ENCODE results near the gene MZT2B. TPM values are rescaled to one million over a fixed set of nuclear protein-coding genes. Genes with fewer than 3 reads are reported as not detected.
A peak's percentile ranks its signal among the peaks of the same experiment; 100 is the strongest.
"Not testable (repeated sequence)": the region's sequence is repeated elsewhere in the genome, so short reads cannot be mapped to it uniquely, and the experiment has no call there.

The MZT2B gene
- total RNA-seq, 1 donor from 2014 or later, result 595 TPM

DNA sequence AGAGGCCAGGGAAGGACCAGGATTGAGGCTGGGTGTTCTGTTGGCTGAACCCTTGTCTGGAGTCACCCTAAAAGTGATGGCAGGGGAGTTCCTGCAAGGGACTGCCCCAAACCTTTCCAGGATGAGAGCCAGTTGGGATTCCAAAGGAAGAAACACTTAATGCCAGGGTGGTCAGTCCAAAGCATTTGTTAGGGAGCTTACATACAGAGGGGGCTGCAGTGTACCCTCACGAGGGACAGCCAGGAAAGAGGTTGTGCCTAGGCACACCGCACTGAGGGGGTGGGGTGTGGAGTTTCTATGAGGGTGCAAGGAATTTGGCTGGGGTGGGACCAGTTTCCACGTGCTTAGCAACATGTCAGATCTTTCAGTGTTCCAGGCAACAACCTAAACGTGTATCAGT lies 6.9 kb downstream of the MZT2B start:
- intact Hi-C loops (cut with DNase I); ATAC-seq; DNase-seq (ENCODE audit: missing footprints): not testable (repeated sequence)

DNA sequence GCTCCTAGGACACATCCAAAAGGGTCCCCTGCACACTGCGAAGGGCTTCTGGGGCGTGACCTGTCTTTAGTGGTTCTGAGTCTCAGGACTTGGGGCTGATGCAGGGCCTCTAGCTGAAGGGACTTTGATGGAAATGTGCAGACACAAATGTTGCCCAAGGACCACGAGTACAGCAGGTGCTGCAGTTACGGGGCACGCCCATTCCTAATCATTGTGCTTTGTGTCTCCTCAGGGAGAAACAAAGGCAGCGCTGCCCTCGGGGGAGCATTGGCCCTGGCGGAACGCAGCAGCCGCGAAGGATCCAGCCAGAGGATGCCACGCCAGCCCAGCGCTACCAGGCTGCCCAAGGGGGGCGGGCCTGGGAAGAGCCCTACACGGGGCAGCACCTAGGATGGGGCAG lies 8.2 kb downstream of the MZT2B start:
- intact Hi-C loops (cut with DNase I), result no loop called here
- no peak for ATAC-seq
- no peak for DNase-seq (ENCODE audit: missing footprints)

DNA sequence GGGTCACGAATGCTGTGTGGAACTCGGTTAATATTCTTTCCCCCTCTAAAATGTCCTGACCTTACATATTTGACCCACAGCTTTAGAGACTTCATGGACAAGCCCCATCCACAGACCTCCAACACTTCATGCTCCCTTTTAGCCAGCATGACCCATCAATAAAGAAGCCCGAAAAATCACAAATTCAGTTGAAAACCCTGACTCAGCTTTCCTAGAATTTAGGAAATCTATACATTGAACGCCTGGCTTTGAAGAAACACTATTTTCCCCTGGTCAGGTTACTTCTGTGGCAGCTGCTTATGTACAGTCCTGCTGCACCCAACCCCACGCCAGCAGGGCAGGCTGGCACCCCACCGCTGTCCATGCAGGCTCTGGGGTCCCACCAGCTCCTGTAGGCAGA lies 9.3 kb downstream of the MZT2B start:
- intact Hi-C loops (cut with DNase I); DNase-seq (ENCODE audit: missing footprints): not testable (repeated sequence)

DNA sequence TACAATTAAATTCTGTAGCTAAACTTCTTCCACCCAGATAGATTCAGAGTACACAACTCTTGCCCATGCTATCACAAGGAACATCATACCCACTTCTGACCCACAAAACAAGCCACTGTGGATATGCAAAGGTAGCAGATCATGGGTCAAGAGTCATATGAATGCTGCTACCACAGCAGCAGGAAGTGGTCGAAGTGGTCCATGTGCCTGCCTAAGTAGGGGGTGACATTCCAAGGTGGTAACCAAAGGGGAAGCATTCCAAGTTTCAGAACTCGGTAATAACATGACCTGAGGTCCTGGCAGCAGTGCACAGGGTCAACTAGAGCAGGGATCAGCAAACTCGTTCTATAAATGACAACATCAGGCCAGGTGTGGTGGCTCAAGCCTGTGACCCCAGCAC lies 10.4 kb downstream of the MZT2B start:
- intact Hi-C loops (cut with DNase I); DNase-seq (ENCODE audit: missing footprints); ATAC-seq: not testable (repeated sequence)

More for the DNA sequence above, 9.3 kb downstream of the MZT2B start:
- ATAC-seq, result not testable (repeated sequence)

DNA sequence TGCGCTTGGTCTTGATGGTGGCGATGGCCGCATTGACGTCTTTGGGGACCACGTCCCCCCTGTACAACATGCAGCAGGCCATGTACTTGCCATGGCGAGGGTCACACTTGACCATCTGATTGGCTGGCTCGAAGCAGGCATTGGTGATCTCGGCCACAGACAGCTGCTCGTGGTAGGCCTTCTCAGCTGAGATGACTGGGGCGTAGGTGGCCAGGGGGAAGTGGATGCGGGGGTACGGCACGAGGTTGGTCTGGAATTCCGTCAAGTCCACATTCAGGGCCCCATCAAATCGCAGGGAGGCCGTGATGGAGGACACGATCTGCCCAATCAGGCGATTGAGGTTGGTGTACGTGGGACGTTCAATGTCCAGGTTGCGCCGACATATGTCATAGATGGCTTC lies 11.8 kb downstream of the MZT2B start:
- DNase-seq (ENCODE audit: missing footprints); ATAC-seq; intact Hi-C loops (cut with DNase I): not testable (repeated sequence)

DNA sequence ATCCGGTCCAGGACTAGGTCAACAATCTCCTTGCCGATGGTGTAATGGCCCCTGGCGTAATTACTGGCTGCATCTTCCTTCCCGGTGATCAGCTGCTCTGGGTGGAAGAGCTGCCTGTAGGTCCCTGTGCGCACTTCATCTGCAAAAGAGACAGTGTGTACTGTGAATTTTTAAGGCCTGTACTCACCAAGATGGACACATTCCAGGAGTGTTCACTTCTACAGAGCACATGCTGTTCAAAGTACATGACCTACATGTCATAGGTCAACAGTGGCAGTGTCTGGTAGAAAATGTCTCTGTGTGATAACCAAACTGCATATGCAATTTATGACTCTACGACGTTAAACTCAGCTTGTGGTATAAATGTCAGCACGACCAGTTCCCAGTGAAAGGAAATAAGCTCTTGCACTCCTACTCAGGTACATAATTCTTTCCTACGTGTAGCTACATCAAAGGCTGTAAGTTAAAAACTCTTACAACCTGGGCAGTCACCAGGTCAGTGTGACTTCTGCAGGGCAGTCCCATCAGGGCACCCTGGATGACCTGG lies 13.1 kb downstream of the MZT2B start:
- ATAC-seq, result peak; percentile 84
- DNase-seq (ENCODE audit: missing footprints); intact Hi-C loops (cut with DNase I): not testable (repeated sequence)

DNA sequence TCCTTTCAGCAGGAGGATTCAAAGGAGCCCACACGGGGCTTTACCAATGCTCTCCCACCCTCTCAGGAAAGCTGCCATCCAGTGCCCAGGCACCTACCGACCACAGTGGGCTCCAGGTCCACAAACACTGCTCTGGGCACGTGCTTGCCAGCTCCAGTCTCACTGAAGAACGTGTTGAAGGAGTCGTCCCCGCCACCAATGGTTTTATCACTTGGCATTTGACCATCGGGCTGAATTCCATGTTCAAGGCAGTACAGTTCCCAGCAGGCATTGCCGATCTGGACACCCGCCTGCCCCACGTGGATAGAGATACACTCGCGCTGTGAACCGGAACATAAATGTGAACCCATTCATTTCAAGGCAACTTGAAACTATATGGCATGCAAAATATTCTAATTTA lies 14.0 kb downstream of the MZT2B start:
- ATAC-seq, result peak; percentile 89
- intact Hi-C loops (cut with DNase I); DNase-seq (ENCODE audit: missing footprints): not testable (repeated sequence)

DNA sequence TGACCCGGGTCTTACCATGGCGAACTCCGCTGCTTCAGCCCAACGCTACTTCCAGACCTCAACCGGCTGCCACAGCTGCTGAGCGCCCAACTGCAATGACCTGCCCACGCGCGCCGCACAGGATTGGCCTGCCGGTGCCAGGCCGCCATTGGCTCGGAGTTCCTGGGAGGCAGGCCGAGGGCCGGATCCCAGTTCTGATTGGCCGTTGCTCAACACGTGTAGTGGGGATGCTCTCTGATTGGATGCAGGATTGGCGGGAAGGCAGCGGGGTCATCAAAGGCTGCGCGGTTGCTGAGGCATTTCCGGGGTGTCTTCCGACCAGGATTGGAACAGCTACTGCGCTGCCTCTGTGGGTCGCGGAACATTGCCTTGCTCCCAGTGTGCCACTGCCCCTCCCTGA lies 16.3 kb downstream of the MZT2B start, which contains the start of gene TUBA3E:
Gene TUBA3E, minus strand, starts transcription at position 97 of the 400 bp plus-strand sequence. Its CDS starts 79 bp downstream, at position 18.
- no peak for DNase-seq (ENCODE audit: missing footprints)
- intact Hi-C loops (cut with DNase I), result no loop called here
- no peak for ATAC-seq

DNA sequence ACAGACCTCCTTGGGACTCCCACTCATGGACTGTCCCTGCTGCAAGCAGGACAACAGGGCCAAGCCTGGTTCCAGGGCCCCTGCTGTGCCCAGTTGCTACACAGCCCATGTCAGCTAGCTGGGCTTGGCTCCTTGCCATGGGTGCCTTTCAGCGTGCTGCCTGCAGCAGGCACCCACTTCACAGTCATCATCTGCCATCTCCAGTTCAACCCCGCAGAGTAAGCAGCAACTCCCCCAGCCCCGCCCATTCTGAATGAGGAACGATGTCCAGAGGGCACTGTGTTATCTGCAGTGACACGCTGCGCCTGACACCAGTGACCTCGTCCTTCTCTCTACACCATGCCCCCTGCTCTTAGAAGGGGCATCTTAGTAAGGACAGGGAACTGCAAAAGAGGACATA lies 20.5 kb downstream of the MZT2B start:
- not testable (repeated sequence) for DNase-seq (ENCODE audit: missing footprints)
- ATAC-seq, result peak; percentile 93

DNA sequence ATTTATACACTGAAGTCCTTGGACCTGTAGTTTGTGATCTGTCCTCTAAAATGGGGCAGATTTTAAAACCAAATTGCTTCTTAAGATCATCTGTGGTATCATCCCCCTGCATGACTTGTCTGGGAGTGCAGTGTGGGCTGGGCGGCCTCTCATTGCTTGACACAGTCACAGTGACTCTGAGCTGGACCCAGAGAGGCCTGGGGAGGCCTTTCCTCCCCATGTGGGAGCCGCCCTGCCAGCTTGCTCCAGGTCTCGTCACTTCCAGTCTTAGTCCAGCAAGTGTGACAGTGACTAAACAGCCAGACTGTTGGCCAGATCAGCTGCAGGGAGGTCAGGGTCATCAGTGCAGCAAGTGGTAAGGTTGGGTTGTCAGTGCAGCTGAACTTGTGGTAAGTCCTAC lies 21.1 kb downstream of the MZT2B start:
- peak; percentile 26 for ATAC-seq
- DNase-seq (ENCODE audit: missing footprints); intact Hi-C loops (cut with DNase I): not testable (repeated sequence)

More for the DNA sequence above, 20.5 kb downstream of the MZT2B start:
- intact Hi-C loops (cut with DNase I), result not testable (repeated sequence)

DNA sequence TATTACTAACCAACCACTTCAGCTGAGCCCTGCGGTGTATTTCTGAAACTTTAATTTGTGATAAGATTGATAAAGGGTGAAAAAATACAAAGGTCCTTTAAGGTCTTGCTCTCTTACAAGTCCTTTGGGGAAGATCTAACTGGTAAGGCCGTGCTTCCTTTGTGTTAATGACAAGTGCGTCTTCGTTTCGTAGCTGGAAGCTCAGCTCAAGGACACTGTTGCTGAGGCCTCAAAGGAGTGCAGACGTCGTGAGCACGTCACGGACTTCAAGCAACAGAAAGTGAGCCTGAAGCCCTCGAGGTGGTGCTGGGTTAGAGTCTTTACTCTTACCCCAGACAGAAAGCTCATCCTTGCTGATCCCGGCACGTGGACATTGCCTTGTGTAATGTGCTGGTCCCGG lies 25.0 kb downstream of the MZT2B start:
- ATAC-seq; intact Hi-C loops (cut with DNase I); DNase-seq (ENCODE audit: missing footprints): not testable (repeated sequence)

DNA sequence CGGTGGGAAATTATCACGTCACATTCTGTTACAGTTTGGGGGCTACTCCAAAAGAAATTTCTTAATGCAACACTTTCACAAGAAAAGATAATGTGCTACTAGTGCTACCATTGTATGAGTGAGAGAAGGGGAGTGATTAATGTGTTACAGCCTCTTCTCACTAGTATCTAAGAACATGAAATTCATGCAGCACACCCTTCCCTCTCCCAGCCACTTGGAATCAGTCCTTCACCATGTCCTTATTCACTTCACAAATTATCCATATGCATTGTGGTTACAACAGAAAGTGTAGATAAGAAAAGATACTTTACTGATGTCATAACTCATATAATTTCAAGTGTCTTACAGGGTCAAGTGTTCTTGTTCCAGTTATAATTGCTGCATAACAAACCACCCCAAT lies 37.1 kb downstream of the MZT2B start:
- DNase-seq (ENCODE audit: missing footprints); ATAC-seq; intact Hi-C loops (cut with DNase I): not testable (repeated sequence)

DNA sequence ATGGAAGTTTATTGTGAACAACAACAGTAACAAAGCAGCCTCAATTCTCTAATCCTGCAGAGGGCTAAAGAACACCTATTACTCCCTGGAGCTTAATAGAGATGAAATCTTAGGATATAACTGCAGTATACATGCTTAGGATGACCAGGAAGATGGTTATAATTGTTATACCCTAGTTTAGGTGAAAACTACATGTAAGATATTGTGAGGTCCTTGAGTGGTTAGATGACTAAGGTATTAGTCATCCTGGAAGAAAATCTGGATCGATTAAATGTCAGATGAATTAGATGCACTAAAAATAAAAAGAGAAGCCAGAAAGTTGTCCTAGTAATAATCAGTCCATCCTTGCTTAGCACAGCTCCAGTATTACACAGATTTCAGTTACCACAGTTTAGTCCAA lies 38.4 kb downstream of the MZT2B start:
- DNase-seq (ENCODE audit: missing footprints); ATAC-seq; intact Hi-C loops (cut with DNase I): not testable (repeated sequence)

DNA sequence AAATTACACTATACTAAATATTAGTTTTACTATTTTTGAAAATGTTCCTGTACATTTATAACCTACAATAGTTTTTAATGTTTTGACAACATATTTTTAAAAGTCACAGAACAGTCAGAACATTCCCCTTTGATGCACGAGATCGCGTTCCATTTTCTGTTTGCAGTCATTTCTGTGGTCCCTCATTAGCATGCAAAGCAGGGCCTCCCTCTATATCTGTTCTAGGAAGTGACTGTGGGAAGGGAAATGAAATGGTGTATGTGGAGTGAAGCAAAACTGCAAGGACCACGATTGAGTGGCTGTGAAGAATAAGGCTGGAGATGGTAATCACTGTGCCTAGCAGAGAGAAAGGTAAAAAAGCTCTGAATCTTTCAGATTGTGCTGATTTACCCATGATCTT lies 40.5 kb downstream of the MZT2B start:
- DNase-seq (ENCODE audit: missing footprints); ATAC-seq; intact Hi-C loops (cut with DNase I): not testable (repeated sequence)

DNA sequence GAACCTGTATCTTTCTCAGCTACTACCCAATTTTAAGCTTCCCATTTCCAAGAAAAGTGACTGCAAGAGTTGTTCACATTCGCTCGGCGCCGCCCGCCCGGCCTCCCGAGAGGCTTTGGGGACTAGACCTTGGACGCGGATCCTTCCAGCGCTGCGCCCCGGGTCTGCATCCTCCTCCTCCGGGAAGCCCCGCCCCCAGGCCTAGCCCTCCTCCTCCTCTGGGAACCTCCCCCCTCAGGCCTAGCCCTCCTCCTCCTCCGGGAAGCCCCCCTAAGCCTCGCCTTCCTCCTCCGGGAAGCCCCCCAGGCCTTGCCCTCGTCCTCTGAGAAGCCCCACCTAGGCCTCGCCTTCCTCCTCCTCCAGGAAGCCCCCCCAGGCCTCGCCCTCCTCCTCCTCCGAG lies 45.9 kb downstream of the MZT2B start:
- ATAC-seq; DNase-seq (ENCODE audit: missing footprints); intact Hi-C loops (cut with DNase I): not testable (repeated sequence)

DNA sequence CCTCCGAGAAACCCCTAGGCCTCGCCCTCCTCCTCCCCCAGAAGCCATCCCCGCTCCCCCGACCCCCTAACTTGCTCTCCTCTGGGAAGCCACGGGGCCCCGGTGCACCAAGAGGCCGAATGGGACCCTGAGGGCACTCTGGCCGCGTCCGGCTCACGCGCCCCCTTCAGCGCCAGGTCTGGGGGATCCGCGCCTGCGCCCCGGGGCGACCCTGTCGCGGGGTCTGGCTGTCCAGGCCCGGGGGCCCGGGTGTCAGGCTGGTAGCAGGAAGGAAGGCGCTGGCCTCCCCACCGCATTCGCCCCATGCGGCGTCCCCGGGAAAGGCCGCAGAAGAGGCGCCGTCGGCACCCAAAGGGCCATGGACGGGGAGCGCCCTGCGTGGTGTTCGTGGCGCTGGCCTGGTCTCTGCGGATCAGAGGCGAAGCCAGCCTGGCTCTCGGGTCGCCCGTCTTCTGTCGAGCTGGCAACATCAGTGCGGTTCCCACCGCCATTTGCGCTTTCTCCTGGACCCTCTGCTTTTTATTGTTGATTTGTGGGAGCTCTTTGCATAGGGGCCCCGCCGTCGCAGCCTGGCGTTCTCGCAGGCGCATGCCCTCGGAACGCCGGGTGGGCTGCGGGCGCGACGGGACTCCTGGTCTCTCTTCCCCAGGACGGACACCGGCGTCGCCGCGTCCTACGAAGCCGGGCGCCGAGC lies 46.6 kb downstream of the MZT2B start:
- not testable (repeated sequence) for ATAC-seq

DNA sequence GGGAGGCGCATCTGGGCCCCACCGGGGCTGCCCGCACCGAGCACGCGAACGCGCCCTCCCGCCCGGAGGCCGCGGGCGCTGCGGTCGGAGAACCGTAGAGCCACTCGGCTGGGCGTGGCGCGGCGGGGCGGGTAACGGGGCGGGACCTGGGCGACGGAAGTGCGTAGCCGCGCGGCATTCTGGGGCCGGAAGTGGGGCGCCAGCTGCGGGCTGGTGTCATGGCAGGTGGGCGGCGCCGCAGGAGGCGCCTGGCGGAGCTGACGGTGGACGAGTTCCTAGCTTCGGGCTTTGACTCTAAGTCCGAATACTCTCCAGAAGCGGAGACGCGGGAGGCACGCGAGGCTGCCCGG lies 47.1 kb downstream of the MZT2B start:
- DNase-seq (ENCODE audit: missing footprints); intact Hi-C loops (cut with DNase I): not testable (repeated sequence)
- ATAC-seq, result peak; percentile 77

More for the DNA sequence above, 46.6 kb downstream of the MZT2B start:
- DNase-seq (ENCODE audit: missing footprints); intact Hi-C loops (cut with DNase I): not testable (repeated sequence)

DNA sequence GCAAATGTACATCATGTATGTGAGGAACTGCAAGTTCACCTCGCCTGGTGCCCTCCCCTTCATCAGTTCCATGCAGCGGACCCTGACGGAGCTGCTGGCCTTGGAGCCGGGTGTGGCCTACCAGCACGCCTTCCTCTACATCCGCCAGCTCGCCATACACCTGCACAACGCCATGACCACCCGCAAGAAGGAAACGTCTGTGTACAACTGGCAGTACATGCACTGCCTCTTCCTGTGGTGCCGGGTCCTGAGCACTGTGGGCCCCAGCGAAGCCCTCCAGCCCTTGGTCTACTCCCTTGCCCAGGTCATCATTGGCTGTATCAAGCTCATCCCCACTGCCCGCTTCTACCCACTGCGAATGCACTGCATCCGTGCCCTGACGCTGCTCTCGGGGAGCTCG lies 48.3 kb downstream of the MZT2B start:
- intact Hi-C loops (cut with DNase I); ATAC-seq; DNase-seq (ENCODE audit: missing footprints): not testable (repeated sequence)

DNA sequence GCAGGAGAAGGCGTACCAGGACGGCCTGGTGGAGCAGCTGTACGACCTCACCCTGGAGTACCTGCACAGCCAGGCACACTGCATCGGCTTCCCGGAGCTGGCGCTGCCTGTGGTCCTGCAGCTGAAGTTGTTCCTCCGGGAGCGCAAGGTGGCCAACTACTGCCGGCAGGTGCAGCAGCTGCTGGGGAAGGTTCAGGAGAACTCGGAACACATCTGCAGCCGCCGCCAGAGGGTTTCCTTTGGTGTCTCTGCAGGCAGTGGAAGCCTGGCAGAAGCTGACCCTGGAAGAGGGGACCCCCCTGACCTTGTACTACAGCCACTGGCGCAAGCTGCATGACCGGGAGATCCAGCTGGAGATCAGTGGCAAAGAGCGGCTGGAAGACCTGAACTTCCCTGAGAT lies 48.8 kb downstream of the MZT2B start:
- intact Hi-C loops (cut with DNase I); DNase-seq (ENCODE audit: missing footprints); ATAC-seq: not testable (repeated sequence)

DNA sequence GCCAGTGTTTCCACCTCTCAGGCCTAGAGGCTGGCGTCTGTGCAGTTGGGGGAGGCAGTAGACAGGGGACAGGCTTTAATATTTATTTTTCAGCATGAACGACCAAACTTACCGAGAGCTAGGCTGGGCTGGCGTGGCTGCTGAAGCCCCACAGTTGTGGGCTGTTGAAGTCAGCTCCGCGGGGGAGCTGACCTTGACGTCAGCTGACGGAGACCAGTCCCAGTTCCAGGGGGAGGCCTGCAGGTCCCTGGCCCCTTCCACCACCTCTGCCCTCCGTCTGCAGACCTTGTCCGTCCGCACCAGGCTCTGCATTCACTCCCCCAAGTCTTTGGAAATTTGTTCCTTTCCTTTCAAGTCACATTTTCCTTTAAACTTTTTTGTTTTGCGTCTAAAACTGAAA lies 49.6 kb downstream of the MZT2B start:
- DNase-seq (ENCODE audit: missing footprints), result no peak
- intact Hi-C loops (cut with DNase I), result no loop called here
- no peak for ATAC-seq
